D341Med (cell line): ENCODE data around the gene PDK2.
"Not testable (repeated sequence)": the region's sequence is repeated elsewhere in the genome, so short reads cannot be mapped to it uniquely, and the experiment has no call there.

Source experiments
- DNase-seq: peaks from one replicate; pipeline ENCODE4 v3.0.0; 2012; ENCODE audit warnings: low spot score

Gene PDK2

DNA sequence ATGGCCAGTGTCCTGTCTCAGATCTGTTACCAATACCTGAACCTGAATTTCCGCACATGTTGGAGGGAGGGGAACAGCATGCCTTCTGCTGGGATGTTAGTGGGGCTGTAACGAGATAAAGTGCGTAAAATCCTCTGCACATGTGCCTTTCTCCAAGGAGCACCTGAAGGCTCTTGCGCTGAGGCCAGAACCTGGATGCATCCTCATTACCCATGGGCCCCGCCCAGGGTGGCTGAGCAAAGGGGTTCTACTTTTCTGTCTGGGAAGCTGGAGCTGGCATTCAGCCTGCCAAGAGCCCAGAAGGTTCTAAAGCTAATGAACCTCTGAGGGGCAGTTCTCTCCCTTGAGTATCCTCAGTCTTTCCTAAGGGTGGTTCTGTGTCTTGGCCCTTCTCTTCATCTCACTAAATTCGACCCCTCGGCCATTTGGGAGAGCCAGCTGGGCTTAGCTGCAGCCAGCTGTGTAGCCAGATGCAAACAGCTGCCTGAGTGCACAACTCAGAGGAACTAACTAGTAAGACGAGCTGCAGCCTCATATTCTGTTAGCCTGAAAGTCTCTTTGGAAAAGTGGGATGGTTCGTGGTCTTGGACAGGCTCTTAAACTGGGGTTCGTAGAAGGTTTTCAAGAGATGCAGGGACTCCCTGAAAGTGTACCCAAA, 36.7 kb upstream of the PDK2 start:
- no peak for DNase-seq

DNA sequence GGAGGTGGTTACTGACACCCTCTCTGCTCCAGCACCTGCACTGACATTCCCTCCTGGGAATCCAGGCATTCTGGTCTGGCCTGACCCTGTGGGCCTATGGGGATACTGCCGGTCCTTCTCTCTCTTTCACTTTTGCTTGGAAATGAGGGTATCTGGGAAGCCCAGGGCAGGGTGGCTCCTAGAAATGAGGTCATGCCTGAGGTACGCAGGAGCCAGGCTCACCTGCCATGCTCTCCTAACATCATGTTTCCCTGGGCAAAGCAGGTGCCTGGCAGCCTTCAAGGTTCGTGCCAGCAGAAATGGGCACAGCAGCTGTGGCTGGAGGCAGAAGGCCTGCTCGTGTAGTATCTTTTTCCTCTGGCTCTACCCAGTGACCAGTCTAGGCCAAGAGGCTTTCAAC, 35.9 kb upstream of the PDK2 start:
- DNase-seq: no peak

DNA sequence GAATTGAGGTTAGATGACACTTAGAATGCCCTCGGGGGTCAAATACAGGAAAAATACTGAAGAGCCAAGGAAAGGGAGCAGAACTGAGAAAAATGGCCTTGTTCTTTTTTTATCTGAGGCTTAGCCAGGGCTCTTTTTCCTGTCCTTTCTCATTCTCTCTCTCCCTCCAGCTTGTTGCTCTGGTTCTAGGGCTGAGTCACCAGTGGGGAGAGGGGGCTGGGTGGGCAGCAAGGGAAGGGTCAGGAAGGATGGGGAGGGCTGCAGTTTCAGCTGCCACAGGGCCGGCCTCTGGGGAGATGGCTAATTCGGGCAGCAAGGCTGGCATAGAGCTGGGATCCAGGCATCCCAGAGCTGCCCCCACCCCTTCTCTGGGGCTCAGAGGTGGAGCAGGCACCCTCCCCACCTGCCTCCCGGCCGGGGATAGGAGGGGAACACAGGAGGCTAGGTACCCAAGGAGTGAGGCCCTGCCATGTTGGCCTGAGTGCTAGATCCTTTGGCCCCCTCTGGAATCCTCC, 35.3 kb upstream of the PDK2 start:
- no peak for DNase-seq

DNA sequence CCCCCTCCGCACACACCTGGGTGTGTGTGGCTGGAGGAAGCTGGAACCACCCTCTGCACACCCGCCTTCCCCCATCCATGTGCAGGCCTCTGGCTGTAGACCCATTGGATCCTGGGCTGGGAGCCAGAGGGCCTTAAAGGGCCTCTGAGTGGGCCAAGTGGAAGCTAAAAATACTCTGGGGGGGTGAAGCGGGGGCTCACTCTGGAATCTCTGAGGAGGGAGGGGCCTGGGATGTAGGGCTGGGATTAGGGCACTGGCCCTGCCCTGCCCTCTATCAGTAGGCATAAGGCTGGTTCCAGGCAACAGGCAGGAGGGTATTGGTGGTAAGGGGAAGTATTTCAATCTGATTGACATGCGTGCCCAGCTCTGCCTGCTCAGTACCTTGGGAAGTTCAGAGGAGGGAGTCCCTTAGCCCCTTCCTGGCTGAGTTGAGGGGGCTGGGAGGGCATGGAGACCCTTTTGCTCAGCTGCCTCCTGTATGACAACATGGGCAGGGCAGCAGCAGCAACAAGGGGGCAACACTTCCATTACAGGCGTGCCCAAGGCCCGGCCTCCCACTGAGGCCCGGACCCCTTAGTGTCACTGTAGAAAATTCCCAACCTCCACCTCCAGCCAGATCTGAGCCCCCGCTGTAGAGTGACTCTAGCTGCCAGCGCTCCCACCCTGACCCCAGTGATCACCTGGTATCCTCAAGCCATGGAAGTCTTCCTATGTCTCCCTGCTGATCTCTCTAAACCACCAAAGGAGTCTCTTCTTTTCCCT, 34.0 kb upstream of the PDK2 start:
- no peak for DNase-seq

DNA sequence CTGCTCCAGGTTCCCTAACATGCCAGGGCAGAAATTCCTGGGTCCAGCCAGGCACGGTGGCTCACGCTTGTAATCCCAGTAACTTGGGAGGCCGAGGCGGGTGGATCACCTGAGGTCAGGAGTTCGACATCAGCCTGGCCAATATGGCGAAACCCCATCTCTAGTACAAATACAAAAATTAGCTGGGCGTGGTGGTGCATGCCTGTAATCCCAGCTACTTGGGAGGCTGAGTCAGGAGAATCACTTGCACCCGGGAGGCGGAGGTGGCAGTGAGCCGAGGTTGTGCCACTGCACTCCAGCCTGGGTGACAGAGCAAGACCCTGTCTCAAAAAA, 33.5 kb upstream of the PDK2 start:
- not testable (repeated sequence) for DNase-seq

DNA sequence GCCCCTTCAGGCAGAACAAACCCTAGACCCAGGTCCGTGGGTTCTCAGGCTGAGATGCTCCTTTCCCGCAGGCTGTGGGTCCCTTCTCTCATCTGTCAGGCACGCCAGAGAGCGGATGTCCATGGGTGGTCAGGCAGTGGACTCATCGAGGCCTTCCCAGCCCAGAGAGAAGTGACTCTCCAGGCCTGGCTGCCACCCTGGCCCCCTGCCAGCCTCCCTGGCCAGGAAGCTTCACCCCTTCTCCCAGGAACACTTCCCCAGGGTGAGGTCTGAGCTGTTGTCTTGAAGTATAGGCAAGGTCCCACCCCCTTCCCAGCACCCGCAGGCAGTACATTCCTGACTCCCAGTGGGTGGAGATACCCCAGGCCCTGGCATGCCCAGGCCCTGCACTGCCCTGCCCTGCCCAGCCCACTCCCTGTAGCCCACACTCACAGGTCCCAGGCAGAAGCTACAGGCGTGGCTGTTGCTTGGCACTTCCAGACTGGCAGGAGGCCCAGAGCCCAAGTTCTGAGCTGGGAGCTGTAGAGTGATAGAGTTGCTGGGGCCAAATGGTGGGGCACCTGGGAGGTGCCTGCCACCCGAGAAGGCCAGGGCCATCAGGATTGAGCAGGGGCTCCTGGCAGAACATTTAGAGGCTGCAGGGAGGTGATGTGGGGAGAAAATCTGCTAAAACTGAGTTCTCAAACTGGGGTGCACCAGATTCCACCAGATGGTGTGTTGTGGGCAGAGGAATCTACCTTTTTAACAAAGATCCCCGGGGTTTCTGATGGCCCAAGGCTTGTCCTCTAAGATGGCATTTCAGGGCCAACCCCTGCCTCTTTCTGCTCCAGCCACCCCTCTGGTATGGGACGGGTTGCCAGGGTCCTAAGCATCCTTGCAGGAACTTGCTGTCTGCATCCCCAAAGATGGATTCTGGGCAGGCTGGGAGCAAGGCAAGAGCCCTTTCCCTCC, 32.6 kb upstream of the PDK2 start:
- no peak for DNase-seq

DNA sequence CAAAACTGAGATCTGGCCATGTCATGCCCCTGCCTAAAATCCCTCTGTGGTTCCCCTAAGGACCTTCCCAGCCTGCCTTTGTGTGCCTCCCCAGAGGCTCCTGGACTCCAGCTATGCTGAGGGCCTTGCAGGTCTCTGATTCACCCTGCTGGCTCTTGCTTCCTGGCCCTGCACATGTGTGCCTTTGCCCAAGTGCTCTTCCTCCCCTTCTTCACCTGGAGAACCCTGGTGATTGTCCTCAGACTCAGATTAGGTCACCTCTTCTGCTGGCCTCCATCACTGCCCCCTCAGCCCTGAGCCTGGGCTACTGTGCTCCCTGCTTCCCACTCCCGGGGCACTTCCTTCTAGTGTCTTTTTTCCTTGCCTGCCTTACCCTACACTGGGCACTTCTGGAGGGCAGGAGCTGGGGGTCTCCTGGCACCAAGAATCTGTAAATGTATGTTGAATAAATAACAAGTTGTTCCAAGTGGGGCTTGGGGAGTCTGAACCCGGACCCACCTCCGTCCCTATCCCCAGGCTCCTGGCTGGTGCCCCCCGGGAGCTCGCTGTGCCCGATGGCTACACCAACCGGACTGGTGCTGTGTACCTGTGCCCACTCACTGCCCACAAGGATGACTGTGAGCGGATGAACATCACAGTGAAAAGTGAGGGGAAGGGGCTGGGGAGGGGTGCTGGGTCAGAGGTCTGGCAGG, 31.4 kb upstream of the PDK2 start:
- DNase-seq: no peak

DNA sequence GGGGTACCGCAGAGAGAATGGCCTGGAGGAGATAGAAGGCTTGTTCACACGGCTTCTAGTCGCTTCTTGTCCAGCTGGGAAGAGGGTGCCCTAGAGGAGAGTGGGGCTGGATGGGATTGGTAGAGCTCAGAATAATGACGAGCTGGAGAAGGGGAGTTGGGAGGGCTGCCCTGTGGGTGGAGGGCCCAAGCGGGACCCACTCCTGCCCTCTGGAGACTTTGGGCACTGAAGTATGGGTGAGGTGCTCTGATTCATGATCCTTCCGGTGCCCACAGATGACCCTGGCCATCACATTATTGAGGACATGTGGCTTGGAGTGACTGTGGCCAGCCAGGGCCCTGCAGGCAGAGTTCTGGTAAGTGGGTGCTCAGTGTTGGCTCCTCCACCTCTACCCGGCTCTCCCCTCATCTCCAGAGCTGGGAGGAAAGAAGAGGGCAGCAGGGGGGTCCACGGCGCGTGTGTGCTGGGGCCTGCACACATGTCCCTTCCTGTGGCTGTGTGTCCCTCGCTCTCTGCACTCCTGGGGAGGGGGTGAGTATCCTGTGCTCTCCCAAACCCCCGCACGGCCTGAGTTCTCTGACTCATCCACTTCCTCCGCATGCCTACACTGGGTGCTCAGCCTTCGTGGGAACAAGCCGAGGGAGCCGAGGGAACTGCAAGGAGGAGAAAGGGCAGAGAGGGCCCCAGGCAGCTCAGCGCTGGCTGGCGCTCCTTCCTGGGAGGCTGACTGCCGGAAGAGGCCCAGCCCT, 30.7 kb upstream of the PDK2 start:
- DNase-seq: no peak

DNA sequence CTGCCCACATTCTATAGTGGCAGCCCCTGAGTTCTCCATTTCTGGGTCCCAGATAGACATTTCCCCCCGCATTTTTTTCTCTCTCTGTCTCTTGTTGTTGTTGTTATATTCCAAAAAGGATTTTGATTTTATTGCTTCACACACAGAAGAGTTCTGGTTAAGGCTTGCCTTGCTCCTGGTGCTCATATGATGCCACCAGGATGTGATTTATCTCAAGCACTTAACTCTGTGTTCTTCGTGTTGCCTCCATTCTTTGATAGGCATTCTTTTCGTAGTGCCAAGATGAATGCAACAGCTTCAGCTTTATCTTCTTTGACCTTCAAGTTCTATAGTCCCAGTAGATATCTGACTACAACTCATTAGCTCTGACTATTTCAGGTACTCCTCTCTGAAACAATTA, 30.1 kb upstream of the PDK2 start:
- no peak for DNase-seq

DNA sequence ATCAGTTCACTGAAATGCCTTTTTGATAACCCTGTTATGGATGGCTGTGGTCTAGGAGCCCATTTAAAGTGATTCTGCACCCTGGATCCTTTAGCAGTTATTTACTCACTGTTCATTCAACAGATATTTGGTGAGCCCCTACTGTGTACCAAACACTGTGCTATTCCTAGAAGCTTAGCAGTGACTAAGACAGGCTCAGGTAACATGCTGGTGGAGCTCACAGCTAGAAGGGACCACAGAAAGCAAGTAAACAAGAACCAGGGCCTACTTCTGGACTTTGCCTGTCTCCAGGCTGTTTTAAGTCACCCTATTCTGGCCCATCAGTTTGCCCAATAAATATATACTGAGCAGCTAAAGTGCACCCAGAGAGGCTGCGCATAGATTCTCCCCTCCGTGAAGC, 28.2 kb upstream of the PDK2 start:
- DNase-seq: no peak

DNA sequence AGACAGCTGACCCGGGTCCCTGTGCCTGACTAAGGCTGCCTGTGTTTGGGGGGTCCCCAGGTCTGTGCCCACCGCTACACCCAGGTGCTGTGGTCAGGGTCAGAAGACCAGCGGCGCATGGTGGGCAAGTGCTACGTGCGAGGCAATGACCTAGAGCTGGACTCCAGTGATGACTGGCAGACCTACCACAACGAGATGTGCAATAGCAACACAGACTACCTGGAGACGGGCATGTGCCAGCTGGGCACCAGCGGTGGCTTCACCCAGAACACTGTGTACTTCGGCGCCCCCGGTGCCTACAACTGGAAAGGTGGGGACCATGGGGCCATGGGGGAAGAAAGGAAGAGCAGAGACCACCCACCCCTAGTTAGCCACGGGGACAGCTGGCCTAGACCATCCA, 27.2 kb upstream of the PDK2 start:
- no peak for DNase-seq

DNA sequence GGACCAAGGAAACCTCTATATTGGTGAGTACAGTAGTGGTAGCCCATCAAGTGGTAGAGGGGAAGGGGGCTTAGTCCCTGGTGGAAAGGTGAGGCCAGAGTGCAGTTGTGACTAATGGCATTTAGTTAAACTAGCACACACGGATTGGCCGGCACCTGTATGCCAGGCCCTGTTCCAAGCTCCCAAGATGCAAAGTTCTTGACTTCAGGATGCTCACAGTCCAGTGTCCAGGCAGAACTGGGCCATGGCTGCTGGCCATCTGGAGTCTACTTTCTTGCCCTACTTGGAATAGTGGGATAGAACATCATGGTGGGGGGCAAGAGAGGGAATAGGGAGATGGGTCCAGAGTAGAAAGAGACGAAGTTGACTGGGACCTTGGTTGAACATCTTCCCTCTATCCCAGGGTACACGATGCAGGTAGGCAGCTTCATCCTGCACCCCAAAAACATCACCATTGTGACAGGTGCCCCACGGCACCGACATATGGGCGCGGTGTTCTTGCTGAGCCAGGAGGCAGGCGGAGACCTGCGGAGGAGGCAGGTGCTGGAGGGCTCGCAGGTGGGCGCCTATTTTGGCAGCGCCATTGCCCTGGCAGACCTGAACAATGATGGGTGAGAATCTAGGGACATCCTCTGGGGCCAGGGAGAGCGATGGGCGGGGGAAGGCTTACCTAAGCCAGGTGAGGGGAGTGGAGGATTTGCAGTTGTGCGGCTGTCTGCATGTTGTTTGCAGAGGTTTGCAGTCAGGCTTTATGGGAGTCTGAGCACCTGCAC, 24.1 kb upstream of the PDK2 start:
- DNase-seq: no peak

DNA sequence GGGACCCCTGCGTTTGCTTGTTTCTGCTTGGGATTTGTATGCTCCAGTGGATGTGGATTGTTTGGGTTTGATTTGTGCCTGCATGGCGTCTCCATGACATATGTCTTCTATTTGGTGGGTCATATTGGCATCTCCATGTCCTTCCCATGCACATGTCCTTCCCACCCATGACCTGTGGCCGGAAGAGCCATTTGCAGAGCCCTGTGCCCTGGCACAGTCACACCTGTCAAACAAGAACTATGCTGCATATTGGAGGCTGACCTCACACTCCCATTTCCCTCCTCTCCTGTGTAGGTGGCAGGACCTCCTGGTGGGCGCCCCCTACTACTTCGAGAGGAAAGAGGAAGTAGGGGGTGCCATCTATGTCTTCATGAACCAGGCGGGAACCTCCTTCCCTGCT, 23.5 kb upstream of the PDK2 start:
- DNase-seq: no peak

DNA sequence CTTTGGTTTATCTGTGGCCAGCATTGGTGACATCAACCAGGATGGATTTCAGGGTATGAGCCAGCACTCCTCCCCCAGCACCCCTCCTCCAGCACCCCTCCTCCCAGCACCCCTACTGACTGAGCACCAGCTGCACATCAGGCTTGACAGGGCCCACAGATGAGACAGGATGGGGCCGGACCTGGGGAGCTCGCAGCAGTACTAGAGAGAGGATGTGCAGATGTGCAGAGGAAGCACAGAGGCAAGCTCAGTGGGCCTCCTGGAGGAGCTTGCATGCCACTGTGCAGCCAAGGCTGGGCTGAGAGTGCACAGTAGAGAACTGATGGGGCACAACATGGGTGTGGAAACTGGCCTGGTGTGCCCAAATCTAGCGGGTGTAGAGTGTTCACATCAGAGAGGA, 23.0 kb upstream of the PDK2 start:
- DNase-seq: no peak

DNA sequence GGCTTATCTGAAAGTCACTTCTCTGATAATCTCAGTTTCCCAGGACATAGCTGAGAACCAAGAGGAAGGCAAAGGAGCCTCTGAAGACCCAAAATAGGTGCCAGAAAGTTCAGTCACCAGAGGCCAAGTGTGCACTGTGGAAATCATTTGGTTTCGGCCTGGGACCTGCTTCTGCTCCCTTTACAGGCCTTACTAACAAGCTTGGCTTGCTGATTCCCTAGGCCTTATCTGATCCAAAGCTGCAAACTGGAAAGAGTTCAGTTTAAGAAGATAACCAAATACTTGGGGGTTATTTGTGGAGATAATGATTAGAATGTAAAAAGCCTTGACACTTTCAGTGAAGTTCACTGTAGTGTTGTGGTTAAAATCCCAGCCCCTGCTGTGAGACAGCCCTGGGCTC, 22.2 kb upstream of the PDK2 start:
- no peak for DNase-seq

DNA sequence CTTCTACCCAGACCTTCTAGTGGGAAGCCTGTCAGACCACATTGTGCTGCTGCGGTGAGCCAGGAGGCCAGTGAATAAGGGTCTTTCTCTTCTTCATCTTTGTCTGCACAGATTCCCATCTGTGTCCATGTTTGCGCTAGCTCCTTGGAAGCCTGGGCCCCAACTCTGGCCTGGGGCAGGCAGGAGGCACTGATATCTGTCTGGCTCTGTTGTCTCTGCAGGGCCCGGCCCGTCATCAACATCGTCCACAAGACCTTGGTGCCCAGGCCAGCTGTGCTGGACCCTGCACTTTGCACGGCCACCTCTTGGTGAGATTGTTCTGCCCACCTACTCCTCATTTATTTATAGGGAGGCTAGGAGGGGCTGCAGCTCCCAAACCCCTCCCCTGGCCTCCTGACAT, 20.9 kb upstream of the PDK2 start:
- DNase-seq: no peak

DNA sequence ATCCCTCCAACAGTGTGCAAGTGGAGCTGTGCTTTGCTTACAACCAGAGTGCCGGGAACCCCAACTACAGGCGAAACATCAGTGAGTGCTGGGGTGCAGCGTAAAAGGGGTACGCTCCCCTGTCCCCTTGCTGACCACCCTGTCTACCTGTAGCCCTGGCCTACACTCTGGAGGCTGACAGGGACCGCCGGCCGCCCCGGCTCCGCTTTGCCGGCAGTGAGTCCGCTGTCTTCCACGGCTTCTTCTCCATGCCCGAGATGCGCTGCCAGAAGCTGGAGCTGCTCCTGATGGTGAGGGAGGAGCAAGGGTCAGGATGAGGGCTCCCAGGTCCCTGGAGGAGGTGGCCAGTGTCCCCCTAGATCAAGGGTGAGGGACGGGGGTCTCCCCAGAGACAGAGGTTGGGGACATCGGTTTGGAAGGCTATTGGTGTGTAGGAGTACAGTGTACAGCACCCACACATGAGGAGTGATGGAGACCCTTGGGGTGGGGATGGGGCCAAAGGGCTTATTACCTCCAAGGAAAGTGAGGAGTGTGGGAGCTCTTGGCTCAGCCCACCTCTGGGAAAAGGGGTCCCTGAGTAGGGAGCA, 19.6 kb upstream of the PDK2 start:
- DNase-seq: no peak

DNA sequence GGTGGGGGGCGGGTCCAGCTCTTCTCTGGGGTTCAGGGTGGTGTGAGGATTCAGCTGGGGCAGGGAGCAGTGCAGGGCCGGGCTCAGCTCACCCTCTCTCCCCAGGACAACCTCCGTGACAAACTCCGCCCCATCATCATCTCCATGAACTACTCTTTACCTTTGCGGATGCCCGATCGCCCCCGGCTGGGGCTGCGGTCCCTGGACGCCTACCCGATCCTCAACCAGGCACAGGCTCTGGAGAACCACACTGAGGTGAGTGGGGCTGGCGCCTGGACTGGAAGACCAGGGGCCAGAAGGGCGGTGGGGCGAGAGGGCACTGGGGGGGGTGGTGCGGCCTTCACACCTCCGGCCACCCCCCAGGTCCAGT, 18.9 kb upstream of the PDK2 start:
- no peak for DNase-seq

DNA sequence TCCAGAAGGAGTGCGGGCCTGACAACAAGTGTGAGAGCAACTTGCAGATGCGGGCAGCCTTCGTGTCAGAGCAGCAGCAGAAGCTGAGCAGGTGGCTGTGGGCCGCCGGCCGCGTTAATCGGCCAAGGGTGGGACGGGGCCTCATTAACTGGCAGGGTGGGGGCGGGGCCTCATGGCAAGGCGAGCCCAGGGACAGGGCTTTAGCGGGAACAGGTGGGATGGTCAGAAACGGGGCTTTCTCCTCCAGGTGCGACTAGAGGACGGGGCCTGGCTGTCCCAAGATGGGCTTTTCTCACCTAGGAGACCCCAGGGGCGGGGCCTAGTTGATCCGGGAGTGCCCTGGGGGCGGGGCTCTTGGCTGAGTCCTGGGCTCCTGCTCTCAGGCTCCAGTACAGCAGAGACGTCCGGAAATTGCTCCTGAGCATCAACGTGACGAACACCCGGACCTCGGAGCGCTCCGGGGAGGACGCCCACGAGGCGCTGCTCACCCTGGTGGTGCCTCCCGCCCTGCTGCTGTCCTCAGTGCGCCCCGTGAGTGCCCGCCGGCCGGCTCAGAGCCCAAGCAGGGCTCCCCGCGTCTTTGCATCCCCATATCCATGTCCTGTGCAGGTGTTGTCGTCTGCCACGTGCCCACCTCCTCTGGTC, 18.4 kb upstream of the PDK2 start:
- DNase-seq: peak; percentile 83

DNA sequence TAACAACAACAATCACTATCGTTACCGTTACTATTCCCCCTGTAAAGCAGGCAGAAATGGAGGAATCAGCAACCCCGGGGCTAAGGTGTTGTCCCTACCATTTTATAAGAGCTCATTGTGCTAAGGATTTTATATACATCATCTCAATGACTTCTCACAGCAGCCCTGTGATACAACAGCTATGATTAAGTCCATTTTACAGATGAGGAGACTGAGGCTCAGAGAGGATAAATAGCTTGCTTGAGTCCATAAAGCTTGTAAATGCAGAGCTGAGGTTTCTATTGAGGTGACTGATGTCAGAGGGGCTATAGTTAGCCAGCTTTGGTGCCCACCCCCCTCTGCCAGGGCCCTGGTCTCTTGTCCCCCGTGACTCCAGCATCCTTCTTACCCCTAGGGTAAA, 16.7 kb upstream of the PDK2 start:
- DNase-seq: no peak
